MV-4-11 (cell line): ENCODE data around the gene LMBRD2.

ENCODE experiments used
- DNase-seq: peaks from one replicate; lab custom pipeline; 2025; lab: John Stamatoyannopoulos, UW

Gene LMBRD2

GRCh38 chr5:36108758-36109460 is 42.8 kb downstream of the LMBRD2 start:
- DNase-seq, result no peak

DNA sequence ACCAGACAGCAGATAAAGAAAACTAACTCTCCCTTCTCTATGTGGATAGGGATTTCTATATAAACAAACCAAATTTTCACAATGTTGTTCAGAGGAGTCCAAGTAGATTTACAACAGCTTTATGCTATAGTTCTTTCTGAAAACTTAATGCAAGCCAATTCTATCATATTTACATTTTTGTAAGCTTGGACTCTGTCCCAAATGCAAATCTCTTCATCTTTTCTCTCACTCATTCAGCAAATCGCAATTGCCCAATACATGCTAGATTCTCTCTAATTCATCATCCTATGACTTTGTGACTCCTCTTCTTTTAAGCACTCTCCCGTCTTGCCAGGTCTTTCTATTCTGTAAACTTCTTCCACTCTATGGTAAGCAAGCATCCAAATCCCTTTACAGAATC is 45.9 kb downstream of the LMBRD2 start:
- no peak for DNase-seq

- no peak for DNase-seq
Measured at GRCh38 chr5:36099748-36100147, 51.9 kb downstream of the LMBRD2 start.

DNA sequence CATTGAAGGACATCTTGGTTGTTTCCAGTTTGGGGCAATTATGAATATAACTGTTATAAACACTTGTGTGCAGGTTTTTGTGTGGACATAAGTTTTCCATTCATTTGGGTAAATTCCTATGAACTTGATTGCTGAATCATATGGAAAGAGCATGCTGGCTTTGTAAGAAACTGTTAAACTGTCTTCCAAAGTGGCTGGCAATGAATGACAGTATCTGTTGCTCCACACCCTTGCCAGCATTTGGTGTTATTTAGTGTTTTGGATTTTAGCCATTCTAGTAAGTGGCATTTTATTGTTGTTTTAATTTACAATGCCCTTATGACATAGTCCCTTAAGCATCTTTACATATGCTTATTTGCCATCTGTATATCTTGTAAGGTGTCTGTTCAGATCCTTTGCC is 55.2 kb downstream of the LMBRD2 start:
- no peak for DNase-seq

DNA sequence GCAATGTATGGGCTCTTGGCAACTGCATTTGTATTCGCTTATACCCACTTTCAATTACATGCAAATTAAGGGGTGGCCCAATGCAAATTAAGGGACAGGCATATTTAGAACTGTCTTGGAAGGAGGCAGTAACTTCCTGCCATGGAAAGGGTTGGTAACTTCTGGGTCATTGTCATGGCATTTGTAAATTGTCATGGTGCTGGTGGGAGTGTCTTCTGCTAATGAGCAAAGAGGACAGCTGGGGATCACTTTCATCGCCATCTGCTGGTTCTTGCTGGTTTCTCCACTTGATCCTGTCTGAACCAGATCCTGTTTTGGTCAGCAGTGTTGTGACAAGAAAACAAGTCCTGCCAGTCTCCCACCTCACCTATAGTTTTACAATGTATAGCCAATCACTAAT is 61.7 kb downstream of the LMBRD2 start:
- peak; percentile 70 for DNase-seq

DNA sequence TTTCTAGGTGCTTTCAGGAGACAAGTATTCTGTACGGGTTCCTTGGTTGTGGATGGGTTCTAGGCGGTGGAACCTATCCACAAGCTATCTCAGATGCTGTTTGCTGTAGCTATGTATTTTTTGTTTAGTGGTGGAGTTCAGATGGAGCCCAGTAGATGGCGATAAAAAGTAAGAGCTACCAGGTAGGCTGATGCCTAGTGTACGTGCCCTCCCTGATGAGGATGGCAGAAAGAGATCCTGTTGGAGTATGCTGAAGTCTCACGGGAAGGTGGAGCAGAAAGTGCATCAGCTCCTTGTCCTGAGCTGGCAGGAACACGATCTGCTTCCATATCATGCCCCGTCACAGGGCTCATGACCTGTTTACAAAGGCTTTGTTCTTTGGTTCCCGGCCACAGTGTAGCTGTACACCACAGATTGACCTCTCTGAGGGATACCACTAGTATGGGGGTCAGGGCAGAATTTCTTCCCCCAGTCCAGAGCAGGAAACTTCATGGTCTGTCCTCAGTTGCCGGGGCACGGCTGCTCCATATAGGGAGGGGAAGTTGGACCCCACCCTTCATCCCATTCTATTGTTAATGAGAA is 72.4 kb downstream of the LMBRD2 start:
- peak; percentile 41 for DNase-seq

GRCh38 chr5:36078430-36078829 is 73.3 kb downstream of the LMBRD2 start:
- DNase-seq, result no peak

- DNase-seq, result peak; percentile 16
Measured at GRCh38 chr5:36073595-36074216, 78.0 kb downstream of the LMBRD2 start.

DNA sequence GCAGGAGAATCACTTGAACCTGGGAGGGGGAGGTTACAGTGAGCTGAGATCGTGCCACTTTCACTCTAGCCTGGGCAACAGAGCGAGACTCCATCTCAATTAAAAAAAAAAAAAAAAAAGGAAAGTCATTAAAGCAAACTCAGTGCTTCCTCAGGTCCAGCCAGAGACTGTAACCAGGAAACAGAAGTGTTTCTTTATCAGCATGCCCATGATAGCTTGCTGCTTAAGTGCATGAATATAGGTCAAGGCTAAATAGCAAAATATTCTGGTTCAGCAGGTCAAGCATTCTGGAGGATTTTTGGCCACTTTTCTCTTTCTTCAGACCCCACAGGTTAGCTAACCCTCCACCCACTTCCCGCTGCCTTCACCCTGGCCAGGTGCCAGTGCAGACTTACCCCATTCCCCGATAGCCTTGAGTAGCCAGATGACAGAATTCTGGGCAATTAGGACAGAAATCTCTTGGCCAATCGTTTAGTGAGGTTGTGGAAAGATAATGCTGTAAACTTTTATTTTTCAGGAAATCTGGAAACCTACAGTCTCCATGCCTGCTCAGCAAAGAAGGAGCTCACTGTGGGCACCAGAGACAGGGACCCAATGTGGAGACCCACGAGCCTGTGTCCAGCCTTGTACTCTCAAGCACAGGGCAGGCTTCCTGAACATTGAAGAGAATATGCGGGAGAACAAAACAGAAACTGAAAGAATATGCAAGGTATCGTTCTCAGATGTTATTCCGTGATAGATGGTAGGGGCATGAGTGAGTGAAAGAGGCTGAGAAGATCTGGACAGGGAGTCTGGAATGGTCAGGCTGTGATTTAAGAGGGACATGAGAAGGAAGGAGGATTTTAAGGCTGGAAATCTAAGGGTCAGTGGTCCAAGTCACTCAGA is 80.8 kb downstream of the LMBRD2 start:
- DNase-seq, result no peak

GRCh38 chr5:36068751-36069281 is 82.9 kb downstream of the LMBRD2 start:
- no peak for DNase-seq

GRCh38 chr5:36066540-36067210 is 85.0 kb downstream of the LMBRD2 start, which contains the start of gene UGT3A2:
UGT3A2 (minus strand) TSS chr5:36066882; CDS start chr5:36066789, 93 bp downstream.
- no peak for DNase-seq

GRCh38 chr5:36066001-36066539 is 85.6 kb downstream of the LMBRD2 start:
- DNase-seq, result no peak

DNA sequence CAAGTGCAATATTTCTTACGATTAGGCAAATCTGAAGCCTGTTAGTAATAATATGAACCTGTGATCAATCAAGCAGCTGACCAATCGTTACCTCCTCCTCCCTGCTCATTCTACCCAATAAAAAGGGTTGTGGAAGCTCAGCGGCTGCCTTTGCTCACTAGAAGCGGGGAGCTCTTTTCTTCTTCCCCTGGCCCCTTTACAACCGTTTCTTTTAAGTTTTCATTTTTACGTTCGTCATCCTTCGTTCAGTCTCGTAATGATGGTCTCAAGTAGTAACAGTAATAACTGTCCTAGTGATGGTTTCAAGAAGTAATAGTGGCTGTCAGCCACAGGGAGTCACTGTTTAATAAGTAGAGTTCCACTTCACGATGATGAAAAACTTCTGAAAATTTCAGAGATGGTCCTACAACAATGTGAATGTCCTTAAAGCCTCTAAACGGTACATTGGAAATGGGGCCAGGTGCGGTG is 91.2 kb downstream of the LMBRD2 start:
- DNase-seq, result peak; percentile 52

DNA sequence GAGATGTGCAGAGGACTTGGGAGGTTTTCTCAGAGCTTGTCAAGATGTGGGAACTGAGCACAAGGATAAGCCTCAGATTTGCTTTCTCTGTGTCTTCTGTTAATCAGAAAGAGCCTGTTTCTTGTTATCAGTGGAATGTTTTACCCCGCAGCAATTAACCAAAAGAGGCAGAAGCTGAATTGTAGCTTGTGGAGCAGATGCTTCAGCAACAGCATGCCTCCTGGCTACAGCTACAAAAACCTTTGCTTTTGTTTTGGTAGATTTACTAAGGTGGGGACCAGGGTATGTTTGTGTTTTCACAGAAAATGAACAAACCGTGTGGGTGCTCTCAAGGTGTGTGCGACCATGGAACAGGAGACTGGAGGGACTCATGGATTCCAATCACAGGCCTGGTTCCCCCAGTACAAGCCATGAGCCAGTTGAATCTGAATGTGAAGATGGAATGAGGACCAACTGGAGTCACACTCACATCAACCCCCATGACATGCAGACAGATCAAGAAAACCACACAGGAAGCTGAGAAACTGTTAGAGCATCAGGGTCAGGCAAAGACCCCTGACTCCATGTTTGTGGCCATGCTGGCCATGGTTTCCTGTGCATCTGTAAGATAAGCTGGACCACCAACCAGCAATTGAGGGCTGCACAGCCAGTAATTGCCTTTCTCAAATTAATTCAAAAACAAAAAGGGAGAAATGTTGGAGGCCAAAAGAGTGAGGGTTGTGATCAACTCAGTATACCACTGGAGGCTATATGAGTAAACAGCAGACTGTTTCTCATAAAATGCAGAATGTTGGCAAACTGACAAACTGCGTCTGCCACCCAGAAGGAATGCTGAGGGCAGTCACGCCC is 91.9 kb downstream of the LMBRD2 start:
- no peak for DNase-seq

- no peak for DNase-seq
Measured at GRCh38 chr5:36058776-36059175, 92.9 kb downstream of the LMBRD2 start.

DNA sequence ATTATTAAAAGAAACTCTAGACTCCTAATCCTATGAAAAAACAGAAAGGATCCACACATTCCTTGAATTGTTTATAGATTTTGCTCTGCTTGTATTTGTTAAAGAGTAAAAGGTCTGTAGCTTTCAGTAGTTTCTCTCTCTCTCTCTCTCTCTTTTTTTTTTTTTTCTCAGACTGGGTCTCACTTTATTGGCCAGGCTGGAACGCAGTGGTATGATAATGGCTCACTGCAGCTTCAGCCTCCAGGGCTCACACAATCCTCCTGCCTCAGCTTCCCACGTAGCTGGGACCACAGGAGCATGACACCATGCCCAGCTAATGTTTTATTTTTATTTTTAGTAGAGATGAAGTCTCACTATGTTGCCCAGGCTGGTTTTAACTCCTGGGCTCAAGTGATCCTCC is 94.3 kb downstream of the LMBRD2 start:
- DNase-seq, result no peak

- peak; percentile 54 for DNase-seq
Measured at GRCh38 chr5:36056422-36056821, 95.3 kb downstream of the LMBRD2 start.

GRCh38 chr5:36055984-36056383 is 95.7 kb downstream of the LMBRD2 start:
- no peak for DNase-seq

GRCh38 chr5:36054647-36055046 is 97.0 kb downstream of the LMBRD2 start:
- DNase-seq, result peak; percentile 94

GRCh38 chr5:36052538-36052937 is 99.1 kb downstream of the LMBRD2 start:
- no peak for DNase-seq
